CD4-positive, alpha-beta T cell treated with Interleukin-2 at 100 ng/mL for 4 hours (primary cell): ENCODE measurements around the gene ALDH1A3.

Experiments used
- DNase-seq: peaks from one replicate; pipeline ENCODE4 v3.0.0-alpha.2; 2020; ENCODE audit warnings: low spot score

ALDH1A3 gene

DNA sequence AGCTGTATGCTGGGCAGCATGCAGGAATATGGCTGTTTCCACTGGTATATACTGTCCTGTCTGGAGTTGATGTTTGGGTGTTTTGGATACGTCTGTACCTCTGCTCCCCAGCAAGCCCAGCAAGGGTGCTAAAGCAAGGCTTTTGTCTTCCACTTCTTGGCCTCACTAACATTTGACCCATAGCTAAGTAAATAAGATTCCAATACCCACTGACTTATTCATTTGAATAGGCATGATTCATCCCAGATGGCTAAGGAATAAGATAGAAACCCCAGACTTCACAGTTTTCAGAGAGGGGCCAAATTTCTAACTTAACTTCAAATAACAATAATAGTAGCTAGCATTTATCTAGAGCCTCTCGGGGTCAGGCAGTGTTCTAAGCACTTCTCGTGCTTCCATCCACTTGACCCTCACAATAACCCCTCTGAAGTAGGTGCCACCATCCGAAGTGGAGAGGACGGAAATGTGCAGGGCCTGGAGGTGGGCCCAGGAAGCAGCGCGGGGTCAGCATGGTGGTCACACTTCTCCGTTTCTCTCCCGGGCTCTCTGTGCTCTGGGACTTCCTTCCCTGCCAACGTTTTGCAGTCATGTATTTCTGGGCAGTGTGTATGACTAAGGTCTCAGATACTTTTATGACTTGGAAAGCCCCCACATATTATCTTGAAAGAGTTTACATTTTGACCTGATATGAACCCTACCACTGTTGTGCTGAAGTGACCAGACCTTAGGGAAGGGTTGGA lies 78.9 kb downstream of the ALDH1A3 start:
- no peak for DNase-seq

- no peak for DNase-seq
Observed at GRCh38 chr15:100959066-100960050, 79.7 kb downstream of the ALDH1A3 start.
